Mesenteric fat pad (tissue), 1 donor: ENCODE data around the gene C11orf91. TPM values are rescaled to one million over a fixed set of nuclear protein-coding genes. Genes with fewer than 3 reads are reported as not detected.

Source experiments
- DNase-seq: peaks from one replicate; pipeline ENCODE4 v3.0.0-alpha.2; 2020; ENCODE audit warnings: low spot score
- total RNA-seq: library from RNA; stranded (reverse); fragmentation: NEBNext Ultra II Directional; extraction: Animal tissue kit (Norgen Biotek cat#: 25700); gene quantifications from one replicate; pipeline ENCODE4 v1.2.1, GENCODE V29; 2021
- donor health status: DM: yes; HTN: yes; CAD: no.

C11orf91 gene
- total RNA-seq, 1 donor from 2014 or later: 3.4 TPM

DNA sequence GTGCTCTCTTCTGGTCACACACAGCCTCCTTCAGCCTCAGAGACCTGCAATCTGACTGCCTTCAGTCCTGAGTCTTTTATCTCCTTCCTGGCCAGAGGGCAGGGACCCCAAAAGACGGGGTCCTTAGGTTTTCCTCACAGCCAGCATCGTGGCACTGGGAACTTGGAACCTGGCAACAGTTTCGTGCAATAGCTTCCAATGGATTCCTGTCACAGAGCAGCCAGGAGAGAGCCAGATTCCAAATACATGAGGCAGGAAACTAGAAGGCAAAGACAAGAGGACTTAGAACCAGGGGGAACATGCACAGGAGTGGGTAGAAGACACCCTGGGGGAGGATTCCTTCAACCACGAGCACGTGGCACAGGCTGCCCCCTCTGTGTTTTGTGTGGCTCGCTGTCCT lies 48.6 kb downstream of the C11orf91 start:
- no peak for DNase-seq

DNA sequence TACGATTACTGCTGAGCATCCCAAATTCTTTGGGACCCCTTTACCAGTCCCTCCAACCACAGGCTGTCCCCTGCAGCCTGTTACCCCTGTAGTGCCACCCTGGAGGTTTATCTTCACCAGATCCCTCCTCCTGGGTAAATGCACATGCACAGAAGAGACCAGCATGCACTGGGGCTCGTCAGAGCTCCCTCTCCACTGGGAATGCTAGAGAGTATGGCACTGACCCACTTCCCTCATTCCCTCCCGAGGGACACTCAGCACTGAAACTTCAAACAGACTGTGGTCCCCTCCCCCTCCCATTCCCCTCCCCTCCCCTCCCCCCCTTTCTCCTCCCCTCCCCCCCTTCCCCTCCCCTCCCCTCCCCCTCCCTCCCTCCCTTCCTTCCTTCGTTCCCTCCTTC lies 49.1 kb downstream of the C11orf91 start:
- DNase-seq: no peak

DNA sequence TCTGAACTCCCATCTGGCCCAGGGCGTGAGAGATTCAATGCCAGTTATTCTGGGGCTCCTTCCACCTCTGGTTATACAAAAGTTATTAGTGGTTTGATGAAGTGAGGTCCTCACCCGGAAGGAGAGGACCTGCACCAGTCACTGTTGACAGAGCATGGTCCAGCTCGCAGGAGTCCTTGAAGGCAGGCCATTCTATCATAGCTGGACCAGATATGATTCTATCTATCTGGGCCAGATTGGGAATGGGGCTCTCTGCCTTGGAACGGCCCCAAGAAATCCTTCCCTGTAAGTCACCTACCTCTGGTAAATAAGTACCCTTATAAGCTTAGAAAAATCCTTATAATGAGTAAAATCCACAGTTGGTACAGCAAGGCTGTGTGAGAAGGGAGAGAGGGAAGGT lies 50.7 kb downstream of the C11orf91 start:
- DNase-seq: no peak

Other genes with a start within 250 kb of the C11orf91 start
- gene CD59, start 35.6 kb upstream of the C11orf91 start, total RNA-seq: 659 TPM
- gene FBXO3, start 73.7 kb upstream of the C11orf91 start, total RNA-seq: 26.4 TPM
- gene LMO2, start 191.2 kb upstream of the C11orf91 start, total RNA-seq: 27.3 TPM